NCI-H2196 treated with DMSO at 0.1 percent for 48 hours (cell line): ENCODE measurements around the gene SPANXC.
"Not testable (repeated sequence)": the region's sequence is repeated elsewhere in the genome, so short reads cannot be mapped to it uniquely, and the experiment has no call there.

Source experiments
- DNase-seq: peaks from one replicate; lab custom pipeline; 2025; ENCODE audit not compliant: unreplicated experiment; lab: John Stamatoyannopoulos, UW

The SPANXC gene, protein sequence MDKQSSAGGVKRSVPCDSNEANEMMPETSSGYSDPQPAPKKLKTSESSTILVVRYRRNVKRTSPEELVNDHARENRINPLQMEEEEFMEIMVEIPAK

DNA sequence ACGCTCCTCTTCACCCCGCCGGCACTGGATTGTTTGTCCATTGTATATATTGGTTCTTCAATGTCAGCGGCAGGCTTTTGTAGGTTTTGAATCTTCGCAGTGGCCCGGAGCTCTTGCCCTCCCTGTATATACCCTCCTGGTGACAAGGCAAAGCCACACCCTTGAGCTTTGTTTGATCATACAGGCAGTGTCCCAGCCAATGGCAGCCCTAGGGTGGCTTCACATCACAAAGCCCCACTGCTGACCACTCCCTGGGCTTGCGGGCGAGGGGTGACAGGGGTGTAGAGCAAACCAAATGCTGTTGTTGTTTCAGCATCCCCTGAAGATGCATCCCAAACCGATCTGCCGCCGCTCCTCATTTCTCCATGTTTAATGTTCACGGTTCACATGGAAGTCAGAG is at the start of gene SPANXC:
Gene SPANXC, minus strand, starts transcription at position 101 of the 400 bp plus-strand sequence. Its CDS starts 60 bp downstream, at position 41.
- not testable (repeated sequence) for DNase-seq

DNA sequence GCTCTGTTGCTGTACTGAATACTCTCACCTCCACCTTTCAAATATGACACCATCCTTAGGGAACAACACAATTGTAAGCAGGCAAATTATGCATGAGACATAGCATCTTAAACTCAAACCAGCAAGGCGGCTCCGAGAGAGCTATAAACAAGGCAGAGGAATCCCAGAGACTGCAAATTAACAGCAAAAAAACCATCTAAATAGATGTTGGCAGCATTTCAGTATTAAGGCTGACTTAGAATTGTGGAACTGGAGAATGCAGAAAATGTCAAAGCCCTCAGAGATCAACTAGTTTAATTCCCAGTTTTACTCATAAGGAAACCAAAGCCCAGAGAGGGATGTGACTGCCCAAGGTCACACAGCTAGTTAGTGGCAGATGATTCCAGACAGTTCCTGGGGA is 37.2 kb upstream of the SPANXC start:
- no peak for DNase-seq

GRCh38 chrX:141278306-141278705 is 36.0 kb upstream of the SPANXC start:
- no peak for DNase-seq

DNA sequence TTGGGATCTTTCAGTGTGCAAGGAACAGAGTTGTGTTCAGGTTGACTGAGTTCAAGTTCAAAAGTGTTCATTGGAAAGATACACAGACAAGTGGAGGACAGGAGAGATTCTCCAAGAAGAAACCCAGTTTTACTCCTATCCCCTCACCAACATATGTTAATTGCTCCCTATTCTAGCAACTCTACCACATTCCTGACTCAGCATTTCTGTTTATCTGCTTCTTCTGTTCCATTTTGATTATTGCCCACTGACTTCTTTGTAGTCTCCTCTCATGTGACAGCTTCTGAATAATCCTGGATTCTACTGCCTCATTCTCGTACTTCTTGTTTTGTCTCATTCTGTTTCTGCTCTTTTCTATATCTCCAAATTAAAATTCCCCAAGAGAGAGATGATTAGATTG is 15.8 kb upstream of the SPANXC start:
- no peak for DNase-seq

DNA sequence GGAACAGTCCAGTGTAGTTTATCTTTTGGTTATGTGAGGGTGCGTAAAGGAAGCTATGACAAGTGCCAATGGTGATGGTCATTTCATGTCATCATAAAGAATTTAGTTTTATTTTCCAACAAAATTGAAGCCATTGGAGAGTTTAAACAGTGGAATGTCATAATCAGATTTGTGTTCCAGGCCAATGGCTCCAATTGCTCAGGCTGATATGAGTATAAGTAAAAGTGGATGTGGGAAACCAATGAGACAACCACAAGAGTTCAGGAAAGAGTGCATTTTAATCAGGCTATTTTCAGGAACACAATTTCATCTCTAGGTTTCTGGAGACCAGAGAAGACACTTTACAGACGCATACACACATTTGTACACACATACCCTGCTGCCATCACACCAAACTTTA is 20.7 kb downstream of the SPANXC start:
- no peak for DNase-seq

DNA sequence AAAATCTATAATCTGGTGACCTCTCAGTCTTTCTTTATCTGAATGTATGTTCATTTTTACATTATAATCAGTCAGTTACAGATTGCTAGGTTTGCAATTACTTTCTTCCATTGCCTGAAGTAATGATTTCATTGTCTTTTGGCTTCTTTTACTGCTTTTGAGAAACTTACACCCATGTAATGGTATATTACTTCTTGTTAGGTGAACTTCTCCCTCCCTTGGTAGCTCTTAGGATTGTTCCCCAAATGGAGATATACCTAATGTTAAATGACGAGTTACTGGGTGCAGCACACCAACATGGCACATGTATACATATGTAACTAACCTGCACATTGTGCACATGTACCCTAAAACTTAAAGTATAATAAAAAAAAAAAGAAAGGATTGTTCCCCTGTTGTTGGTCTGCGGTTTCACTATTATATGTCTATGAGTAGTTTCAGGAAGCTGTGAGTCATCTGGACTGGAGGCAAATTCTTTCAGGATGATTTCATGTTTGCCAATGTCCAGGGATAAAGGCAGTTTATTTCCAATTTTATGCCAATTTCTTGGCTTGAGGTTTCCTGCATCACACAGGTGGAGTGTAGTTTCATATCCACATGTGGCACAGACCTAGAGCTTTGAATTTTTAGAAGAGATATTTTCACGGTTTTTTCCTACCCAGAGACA is 21.8 kb downstream of the SPANXC start:
- no peak for DNase-seq

- no peak for DNase-seq
Observed at GRCh38 chrX:141214196-141214595, 28.1 kb downstream of the SPANXC start.

GRCh38 chrX:141201962-141202361 is 40.4 kb downstream of the SPANXC start:
- no peak for DNase-seq
